PFSK-1 (cell line): ENCODE results near the gene CPA2.

Source experiments
- FOXP2 ChIP-seq: optimal IDR thresholded peaks from 2 replicates; pipeline ENCODE3; 2011; ENCODE audit warnings: borderline replicate concordance, control low read depth, inconsistent platforms; ENCODE audit not compliant: insufficient read depth; ENCODE audit errors: extremely low read length, extremely low read depth
- TAF1 ChIP-seq: IDR thresholded peaks from 2 replicates; pipeline ENCODE4 v1.6.1; 2012; ENCODE audit warnings: low read length, control low read depth, borderline replicate concordance; ENCODE audit not compliant: insufficient read depth

GRCh38 chr7:130329681-130330080 is 63.0 kb downstream of the CPA2 start:
- TF ChIP-seq TAF1, result no peak
- no peak for TF ChIP-seq FOXP2
